ENCODE results near the gene LHFPL2. TPM values are rescaled to one million over a fixed set of nuclear protein-coding genes. Genes with fewer than 3 reads are reported as not detected.

Gene LHFPL2
- total and polyA plus RNA-seq, 9 of the 15 experiments (the other 6 are each of a cell fraction or from before 2014, with no cell fraction given): 1.0 to 6.6 (median 4.6) TPM

GRCh38 chr5:78594610-78595457 is 53.7 kb downstream of the LHFPL2 start (continued):
- no peak for TF ChIP-seq PBX2 (CRISPR knock-in tag; IDR thresholded peaks at IDR 0.05; ENCODE audit: low read depth)
- TF ChIP-seq PBX2 (tag; conservative IDR thresholded peaks at IDR 0.05; ENCODE audit: low read depth): no peak
- TF ChIP-seq ZBTB26 (CRISPR knock-in tag; IDR thresholded peaks at IDR 0.05): no peak
- TF ChIP-seq ZBTB11 (CRISPR knock-in tag; IDR thresholded peaks at IDR 0.05): 0 out of 6 replicates have a peak, but pooled peaks of 1 of the 3 experiments have one; percentile 16
- TF ChIP-seq MTA2 (IDR thresholded peaks at IDR 0.05; ENCODE audit: low read depth): no peak
- peak; percentile 63; the same call in 1 of the 2 replicates for TF ChIP-seq ZNF175 (CRISPR knock-in tag; IDR thresholded peaks at IDR 0.05; ENCODE audit: low read depth)
- TF ChIP-seq YY1 (IDR thresholded peaks at IDR 0.05; ENCODE audit: borderline replicate concordance in 1 of 3, control insufficient read depth in 1 of 3, extremely low read depth in 1 of 3, insufficient read depth in 3 of 3, insufficient read length in 1 of 3, insufficient replicate concordance in 2 of 3, low read depth in 1 of 3, low read length in 2 of 3): no peak
- no peak for TF ChIP-seq NFXL1 (CRISPR knock-in tag; IDR thresholded peaks at IDR 0.05)
- no peak for TF ChIP-seq ZNF197 (CRISPR knock-in tag; IDR thresholded peaks at IDR 0.05; ENCODE audit: low read depth)
- peak in 1 of 2 experiments; percentile 38; a peak in 1 of 4 replicates for TF ChIP-seq KDM1A (IDR thresholded peaks at IDR 0.05)
- TF ChIP-seq RHOXF2B (CRISPR knock-in tag; conservative IDR thresholded peaks at IDR 0.05): no peak
- TF ChIP-seq NFE2 (IDR thresholded peaks at IDR 0.05; ENCODE audit: low read depth): peak; percentile 55; the same call in 1 of the 2 replicates
- TF ChIP-seq MYBL2 (IDR thresholded peaks at IDR 0.05; ENCODE audit: low read depth): no peak
- TF ChIP-seq MYBL2 (CRISPR knock-in tag; IDR thresholded peaks at IDR 0.05; ENCODE audit: borderline replicate concordance): no peak
- TF ChIP-seq EP400 (IDR thresholded peaks at IDR 0.05): peak; percentile 32; the same call in 1 of the 2 replicates
- no peak for TF ChIP-seq GTF2E2 (tag; IDR thresholded peaks at IDR 0.05)
- TF ChIP-seq CREM (IDR thresholded peaks at IDR 0.05; ENCODE audit: low read depth): peak; percentile 45; the same call in 1 of the 2 replicates
- TF ChIP-seq MAFK (IDR thresholded peaks at IDR 0.05; ENCODE audit: low read length): peak; percentile 25; the same call in 1 of the 2 replicates

Measured in K562 (cell line).